ENCODE measurements around the gene UPK3A. TPM values are rescaled to one million over a fixed set of nuclear protein-coding genes. Genes with fewer than 3 reads are reported as not detected.

The UPK3A gene
- total and polyA plus RNA-seq, 10 of the 15 experiments (the other 5 are each of a cell fraction or from before 2014, with no cell fraction given) = not detected

GRCh38 chr22:45238076-45238956 is 46.4 kb upstream of the UPK3A start (continued):
- no peak for TF ChIP-seq CBFB (IDR thresholded peaks at IDR 0.05; ENCODE audit: low read depth)

- intact Hi-C loops (cut with micrococcal nuclease; ENCODE audit: unreplicated experiment) = loop anchor here (5.0 kb wide), 1 partner anchor 72 kb away; no protein-coding TSS in a partner anchor
- TSS peak; percentile 47 for BruUV-seq (replicated peaks)
- no peaks in the 10 kb centered on the region for H3K9me3 ChIP-seq (replicated peaks; ENCODE audit: control insufficient read depth, insufficient read depth, low read length)
- no peak overlapping the region for H2AFZ ChIP-seq (ENCODE audit: control insufficient read depth, low read depth, low read length)
- DNase-seq (ENCODE audit: low read depth, low spot score) (no peak), FAIRE-seq (peak; percentile 13), ATAC-seq (no peak)
- peak overlapping the region; percentile 88 for H3K4me2 ChIP-seq (ENCODE audit: control insufficient read depth, insufficient read depth)
- ChIA-PET RAD21 (ENCODE audit: unreplicated experiment) (interaction anchor here (1.6 kb wide), 1 partner anchor 9 kb away, joined by 3 read pairs; no protein-coding TSS in a partner anchor), SMC1A (ENCODE audit: uncharacterized antibody, unreplicated experiment) (interaction anchor here (1.7 kb wide), 1 partner anchor 7 kb away, joined by 5 read pairs; no protein-coding TSS in a partner anchor), POLR2A (no interaction called here), CTCF (no interaction called here)
- peaks cover 61% of the 10 kb centered on the region for H3K79me2 ChIP-seq (ENCODE audit: control insufficient read depth, insufficient read depth, low read length)
- H3K4me1 ChIP-seq (ENCODE audit: control insufficient read depth, insufficient read depth, low read length) = peaks cover 59% of the 10 kb centered on the region
- H3K36me3 ChIP-seq (ENCODE audit: control insufficient read depth in 2 of 2, insufficient read depth in 2 of 2, low read length in 1 of 2) = peaks cover 0 to 5% of the 10 kb centered on the region in 2 experiments; a peak in 1 of 4 replicates
- WGBS (ENCODE audit: insufficient coverage, insufficient replicate concordance, low lambda C conversion rate, missing lambda C conversion rate) = 64% methylated on average over 6 of the region's 6 CpGs
- H3K4me3 ChIP-seq = peak overlapping the region; percentile 88
- in situ Hi-C loops (cut with MboI) = no loop called here
- no peaks in the 10 kb centered on the region for H3K27me3 ChIP-seq (replicated peaks in 1 of 2; ENCODE audit: control insufficient read depth in 2 of 2, insufficient read depth in 2 of 2, low read length in 1 of 2)
- TF ChIP-seq MEF2B (IDR thresholded peaks at IDR 0.05; ENCODE audit: partially characterized antibody, poor library complexity, severe bottlenecking) = no peak
- no peak for TF ChIP-seq NFYB (IDR thresholded peaks at IDR 0.05; ENCODE audit: insufficient read depth, low read depth, low read length)
- peak; percentile 52; the same call in 1 of the 2 replicates for TF ChIP-seq SPI1 (IDR thresholded peaks at IDR 0.05; ENCODE audit: borderline replicate concordance, insufficient read depth, low read depth, low read length)
- no peaks in the 10 kb centered on the region for H4K20me1 ChIP-seq (ENCODE audit: control insufficient read depth, insufficient read depth)
- H3K27ac ChIP-seq (ENCODE audit: control insufficient read depth, insufficient read depth) = peak overlapping the region; percentile 64; the same call in 1 of the 2 replicates
- H3K9ac ChIP-seq (ENCODE audit: control insufficient read depth, insufficient read depth, low read length) = peak overlapping the region; percentile 73
Observed at GRCh38 chr22:45238957-45239680, 45.6 kb upstream of the UPK3A start.
